Memory B cell (primary cell): ENCODE results near the gene IP6K3.
A peak's percentile ranks its signal among the peaks of the same experiment; 100 is the strongest.

Source experiments
- ATAC-seq: fragments of 150-1000 bp; cut with Tn5 transposase; 2 replicates; pipeline ENCODE4 v1.10.0; 2021; ENCODE audit warnings: low read depth, mild to moderate bottlenecking, moderate library complexity
- DNase-seq, 2 donors: peaks; one replicate each; pipeline ENCODE4 v3.0.0; 2022; ENCODE audit warnings: low spot score in 2 of 2
- H3K27ac Mint-ChIP-seq: one replicate; pipeline ENCODE4 v1.8.0; 2022; ENCODE audit warnings: mild to moderate bottlenecking, moderate library complexity, mixed read lengths
- H3K27me3 Mint-ChIP-seq: one replicate; pipeline ENCODE4 v1.8.0; 2022; ENCODE audit warnings: mixed read lengths
- H3K36me3 Mint-ChIP-seq: one replicate; pipeline ENCODE4 v1.8.0; 2022; ENCODE audit warnings: mild to moderate bottlenecking, mixed read lengths
- H3K4me1 Mint-ChIP-seq: one replicate; pipeline ENCODE4 v1.8.0; 2022; ENCODE audit warnings: mixed read lengths
- H3K4me3 Mint-ChIP-seq: one replicate; pipeline ENCODE4 v1.8.0; 2022; ENCODE audit warnings: mild to moderate bottlenecking, moderate library complexity, mixed read lengths
- H3K9me3 Mint-ChIP-seq: one replicate; pipeline ENCODE4 v1.8.0; 2022; ENCODE audit warnings: mixed read lengths

Gene IP6K3

GRCh38 chr6:33746651-33747100, at the start of gene IP6K3:
TSS of gene IP6K3 (minus strand) at chr6:33746905. CDS start at chr6:33735476, 11,429 bp downstream.
- H3K9me3 Mint-ChIP-seq, result no peaks in the 10 kb centered on the region
- ATAC-seq (no peak), DNase-seq (no peak)
- H3K27ac Mint-ChIP-seq, result no peak within 1 kb of the TSS
- H3K27me3 Mint-ChIP-seq, result peaks cover 15% of the 10 kb centered on the region
- H3K4me3 Mint-ChIP-seq, result no peak within 1 kb of the TSS
- H3K36me3 Mint-ChIP-seq, result no peaks in the 10 kb centered on the region
- H3K4me1 Mint-ChIP-seq, result peaks cover 4% of the 10 kb centered on the region

- Mint-ChIP-seq H3K27ac (no peak overlapping the region), H3K36me3 (no peaks in the 10 kb centered on the region), H3K9me3 (no peaks in the 10 kb centered on the region), H3K27me3 (peaks cover 21% of the 10 kb centered on the region), H3K4me1 (peaks cover 2% of the 10 kb centered on the region), H3K4me3 (no peak overlapping the region)
- DNase-seq (no peak), ATAC-seq (no peak)
Observed at GRCh38 chr6:33794910-33795623, 48.4 kb upstream of the IP6K3 start.

GRCh38 chr6:33792981-33793380, 46.3 kb upstream of the IP6K3 start:
- Mint-ChIP-seq H3K4me1 (peaks cover 8% of the 10 kb centered on the region), H3K4me3 (no peak overlapping the region), H3K9me3 (no peaks in the 10 kb centered on the region)

GRCh38 chr6:33791620-33792019, 44.9 kb upstream of the IP6K3 start:
- no peak overlapping the region for H3K4me3 Mint-ChIP-seq
- H3K27ac Mint-ChIP-seq, result no peak overlapping the region
- no peaks in the 10 kb centered on the region for H3K9me3 Mint-ChIP-seq
- H3K36me3 Mint-ChIP-seq, result peaks cover 2% of the 10 kb centered on the region
- peaks cover 21% of the 10 kb centered on the region for H3K4me1 Mint-ChIP-seq
- no peak for ATAC-seq
- H3K27me3 Mint-ChIP-seq, result peaks cover 1% of the 10 kb centered on the region
- DNase-seq, result no peak

More at GRCh38 chr6:33792981-33793380, 46.3 kb upstream of the IP6K3 start:
- Mint-ChIP-seq H3K27ac (no peak overlapping the region), H3K36me3 (peaks cover under 1% of the 10 kb centered on the region), H3K27me3 (peaks cover 10% of the 10 kb centered on the region)
- DNase-seq (no peak), ATAC-seq (no peak)

GRCh38 chr6:33790910-33791309, 44.2 kb upstream of the IP6K3 start:
- H3K36me3 Mint-ChIP-seq, result peaks cover 2% of the 10 kb centered on the region
- H3K4me1 Mint-ChIP-seq, result peaks cover 27% of the 10 kb centered on the region
- H3K27me3 Mint-ChIP-seq, result no peaks in the 10 kb centered on the region
- H3K27ac Mint-ChIP-seq, result no peak overlapping the region
- no peak overlapping the region for H3K4me3 Mint-ChIP-seq
- DNase-seq, result no peak
- ATAC-seq, result no peak
- no peaks in the 10 kb centered on the region for H3K9me3 Mint-ChIP-seq

- ATAC-seq (no peak), DNase-seq (no peak)
- Mint-ChIP-seq H3K4me1 (peaks cover 28% of the 10 kb centered on the region), H3K27me3 (no peaks in the 10 kb centered on the region), H3K27ac (no peak overlapping the region), H3K9me3 (no peaks in the 10 kb centered on the region), H3K36me3 (peaks cover 2% of the 10 kb centered on the region), H3K4me3 (peak overlapping the region; percentile 11)
Observed at GRCh38 chr6:33790379-33790778, 43.7 kb upstream of the IP6K3 start.

GRCh38 chr6:33789550-33789895, 42.8 kb upstream of the IP6K3 start:
- no peak for DNase-seq
- H3K9me3 Mint-ChIP-seq, result no peaks in the 10 kb centered on the region
- H3K27me3 Mint-ChIP-seq, result no peaks in the 10 kb centered on the region
- peak overlapping the region; percentile 65 for H3K27ac Mint-ChIP-seq
- peaks cover 2% of the 10 kb centered on the region for H3K36me3 Mint-ChIP-seq
- peaks cover 36% of the 10 kb centered on the region for H3K4me1 Mint-ChIP-seq
- no peak for ATAC-seq
- H3K4me3 Mint-ChIP-seq, result peak overlapping the region; percentile 84

GRCh38 chr6:33788694-33789549, 42.2 kb upstream of the IP6K3 start, which contains the start of gene LEMD2:
TSS of gene LEMD2 (minus strand) at chr6:33789130. CDS start at chr6:33789116, 14 bp downstream.
- peak; percentile 93 to 97 for DNase-seq
- peak; percentile 90 for ATAC-seq
- Mint-ChIP-seq H3K27me3 (no peaks in the 10 kb centered on the region), H3K4me1 (peaks cover 37% of the 10 kb centered on the region), H3K9me3 (no peaks in the 10 kb centered on the region), H3K36me3 (peaks cover 3% of the 10 kb centered on the region), H3K4me3 (peak within 1 kb of the TSS; percentile 95), H3K27ac (peak within 1 kb of the TSS; percentile 93)

GRCh38 chr6:33787954-33788693, 41.4 kb upstream of the IP6K3 start:
- peak in 1 of 2 donors; percentile 27 for DNase-seq
- H3K4me3 Mint-ChIP-seq, result peak overlapping the region; percentile 95
- peak; percentile 36 for ATAC-seq
- peaks cover 10% of the 10 kb centered on the region for H3K36me3 Mint-ChIP-seq
- H3K9me3 Mint-ChIP-seq, result no peaks in the 10 kb centered on the region
- H3K27ac Mint-ChIP-seq, result peak overlapping the region; percentile 93
- no peaks in the 10 kb centered on the region for H3K27me3 Mint-ChIP-seq
- H3K4me1 Mint-ChIP-seq, result peaks cover 37% of the 10 kb centered on the region

- H3K27me3 Mint-ChIP-seq, result no peaks in the 10 kb centered on the region
- peaks cover 13% of the 10 kb centered on the region for H3K36me3 Mint-ChIP-seq
- H3K27ac Mint-ChIP-seq, result peak overlapping the region; percentile 93
- H3K4me1 Mint-ChIP-seq, result peaks cover 37% of the 10 kb centered on the region
- DNase-seq (no peak), ATAC-seq (no peak)
- no peaks in the 10 kb centered on the region for H3K9me3 Mint-ChIP-seq
- H3K4me3 Mint-ChIP-seq, result peak overlapping the region; percentile 95
Observed at GRCh38 chr6:33787346-33787953, 40.7 kb upstream of the IP6K3 start.

GRCh38 chr6:33786736-33787135, 40.0 kb upstream of the IP6K3 start:
- ATAC-seq (no peak), DNase-seq (no peak)
- Mint-ChIP-seq H3K9me3 (no peaks in the 10 kb centered on the region), H3K27ac (no peak overlapping the region), H3K36me3 (peaks cover 18% of the 10 kb centered on the region), H3K4me1 (peaks cover 42% of the 10 kb centered on the region), H3K4me3 (peak overlapping the region; percentile 17), H3K27me3 (no peaks in the 10 kb centered on the region)

GRCh38 chr6:33785778-33786177, 39.1 kb upstream of the IP6K3 start:
- peaks cover 42% of the 10 kb centered on the region for H3K4me1 Mint-ChIP-seq
- H3K27me3 Mint-ChIP-seq, result no peaks in the 10 kb centered on the region
- DNase-seq (no peak), ATAC-seq (no peak)
- no peaks in the 10 kb centered on the region for H3K9me3 Mint-ChIP-seq
- no peak overlapping the region for H3K4me3 Mint-ChIP-seq
- H3K36me3 Mint-ChIP-seq, result peaks cover 20% of the 10 kb centered on the region
- no peak overlapping the region for H3K27ac Mint-ChIP-seq

GRCh38 chr6:33784787-33785186, 38.1 kb upstream of the IP6K3 start:
- Mint-ChIP-seq H3K4me1 (peaks cover 39% of the 10 kb centered on the region), H3K27me3 (no peaks in the 10 kb centered on the region), H3K27ac (no peak overlapping the region), H3K36me3 (peaks cover 24% of the 10 kb centered on the region), H3K4me3 (no peak overlapping the region), H3K9me3 (no peaks in the 10 kb centered on the region)
- no peak for ATAC-seq
- DNase-seq, result no peak
